ENCODE data around the gene PERCC1.

DNA sequence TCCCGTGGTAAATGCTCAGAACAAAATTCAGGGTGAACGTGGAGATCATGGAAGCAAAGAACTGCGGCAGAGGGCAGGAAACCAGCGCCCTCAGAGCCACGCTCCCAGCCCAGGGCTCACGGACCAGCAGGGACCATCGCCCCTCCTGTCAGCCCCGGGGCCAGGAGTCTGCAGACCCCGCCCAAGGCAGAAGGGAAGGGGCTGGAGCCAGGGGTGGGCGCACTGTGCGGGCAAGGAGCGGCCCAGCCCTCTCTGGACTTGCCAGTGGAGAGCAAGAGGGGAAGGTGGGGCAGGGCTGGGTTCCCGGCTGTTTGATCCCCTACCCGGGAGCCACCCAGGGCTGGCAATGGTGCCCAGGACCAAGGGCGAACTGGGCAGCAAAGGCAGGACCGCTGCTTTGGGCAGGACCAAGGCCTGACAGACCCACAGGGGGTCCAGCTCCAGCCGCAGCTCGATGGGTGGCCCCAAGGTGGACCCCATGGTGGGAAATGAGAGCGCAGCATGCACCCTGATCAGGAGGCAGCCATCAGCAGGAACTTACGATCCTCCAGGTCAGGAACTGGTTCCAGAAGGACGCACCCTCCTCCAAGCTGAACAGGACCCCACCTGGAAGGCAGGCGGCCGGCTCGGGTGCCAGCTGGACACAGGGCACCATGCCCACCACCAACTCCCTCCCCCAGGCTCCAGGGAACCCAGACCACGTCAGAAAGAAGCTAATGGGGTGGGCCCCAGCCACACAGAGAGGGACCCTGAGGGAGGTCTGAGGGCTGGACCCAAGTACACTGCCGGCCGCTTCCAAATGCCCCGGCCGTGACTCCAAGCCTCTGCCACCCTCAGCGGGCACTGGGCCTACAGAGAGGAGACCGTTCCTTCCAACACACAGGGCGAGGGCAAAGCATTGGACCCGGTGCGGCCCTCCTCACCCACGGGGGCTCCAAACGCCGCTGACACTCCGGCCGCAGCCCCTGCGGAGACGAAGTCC is 24.6 kb downstream of the PERCC1 start:
- TF ChIP-seq POLR2A (IDR thresholded peaks at IDR 0.05; ENCODE audit: low read length), result no peak
- TF ChIP-seq GATA1 (IDR thresholded peaks at IDR 0.05; ENCODE audit: low read depth, low read length), result no peak
